Gastrocnemius medialis (tissue), 4 donors: ENCODE data around the gene TMPRSS13. TPM values are rescaled to one million over a fixed set of nuclear protein-coding genes. Genes with fewer than 3 reads are reported as not detected.

ENCODE experiments used
- ATAC-seq, 2 donors: fragments of 150-250 bp; one replicate each; pipeline ENCODE4 v1.9.1; 2016
- DNase-seq, 2 donors: peaks; one replicate each; pipeline ENCODE4 v3.0.0-alpha.2; 2019
- H3K27ac ChIP-seq, 4 donors: fragments of 200-600 bp; sonication (generic); 1 replicate in 1 of 4; 2 replicates in 3 of 4; pipeline ENCODE4 v1.5.1; 2016 to 2018; ENCODE audit warnings: mild to moderate bottlenecking in 2 of 4, moderate library complexity in 1 of 4
- H3K27me3 ChIP-seq, 3 donors: fragments of 200-600 bp; sonication (generic) in 2 of 3; 1 replicate in 1 of 3; 2 replicates in 2 of 3; pipeline versions ENCODE4 v1.5.1 to v1.6.0; 2016 to 2019; ENCODE audit warnings: mild to moderate bottlenecking in 1 of 3, moderate library complexity in 1 of 3
- H3K36me3 ChIP-seq, 2 donors: fragments of 200-600 bp; sonication (generic) in 1 of 2; one replicate each; pipeline ENCODE4 v1.5.1; 2017 to 2018
- H3K4me1 ChIP-seq, 2 donors: fragments of 200-600 bp; sonication (generic) in 1 of 2; one replicate each; pipeline ENCODE4 v1.5.1; 2016 to 2017; ENCODE audit warnings: mild to moderate bottlenecking in 2 of 2
- H3K4me3 ChIP-seq, 4 donors: fragments of 200-600 bp; sonication (generic) in 3 of 4; 1 replicate in 1 of 4; 2 replicates in 3 of 4; pipeline ENCODE4 v1.5.1; 2016 to 2019; ENCODE audit warnings: mild to moderate bottlenecking in 2 of 4
- H3K9me3 ChIP-seq, 3 donors: fragments of 200-600 bp; sonication (generic) in 2 of 3; 1 replicate in 1 of 3; 2 replicates in 2 of 3; pipeline ENCODE4 v1.5.1; 2016 to 2019
- CTCF ChIP-seq, 5 experiments: fragments of 450-650 bp in 3 of 5; fragments of 200-600 bp in 2 of 5; sonication (generic) in 2 of 5; IDR thresholded peaks in 4 of 5; conservative IDR thresholded peaks in 1 of 5; 1 replicate in 4 of 5; 2 replicates in 1 of 5; pipeline ENCODE4 v1.5.1; 2016 to 2019; ENCODE audit warnings: antibody characterized with exemption in 5 of 5, mild to moderate bottlenecking in 3 of 5, moderate library complexity in 3 of 5
- POLR2A ChIP-seq, 2 donors: fragments of 450-650 bp; IDR thresholded peaks; one replicate each; pipeline ENCODE4 v1.6.1; 2017; ENCODE audit warnings: antibody characterized with exemption in 2 of 2, mild to moderate bottlenecking in 2 of 2, moderate library complexity in 2 of 2
- in situ Hi-C, 4 donors: fragments of 200-750 bp; cut with MboI; loops; one replicate each; pipeline versions ENCODE4 v1.15.0 to v1.8.0; 2017; ENCODE audit warnings: low sequenced_read_pairs in 4 of 4
- intact Hi-C: fragments of 100-400 bp; cut with DNase I; formaldehyde crosslinking; loops from one replicate; pipeline ENCODE4 v1.15.1; 2023; ENCODE audit warnings: low total_unique reads
- total RNA-seq, 4 donors: library from RNA; depleted of rRNA; stranded (reverse); fragments of >200 nt; gene quantifications; one replicate each; pipeline versions ENCODE4 v1.1.0 to v1.2.3, GENCODE V29; 2016

TMPRSS13 gene
- total RNA-seq, 4 donors from 2014 or later = not detected

DNA sequence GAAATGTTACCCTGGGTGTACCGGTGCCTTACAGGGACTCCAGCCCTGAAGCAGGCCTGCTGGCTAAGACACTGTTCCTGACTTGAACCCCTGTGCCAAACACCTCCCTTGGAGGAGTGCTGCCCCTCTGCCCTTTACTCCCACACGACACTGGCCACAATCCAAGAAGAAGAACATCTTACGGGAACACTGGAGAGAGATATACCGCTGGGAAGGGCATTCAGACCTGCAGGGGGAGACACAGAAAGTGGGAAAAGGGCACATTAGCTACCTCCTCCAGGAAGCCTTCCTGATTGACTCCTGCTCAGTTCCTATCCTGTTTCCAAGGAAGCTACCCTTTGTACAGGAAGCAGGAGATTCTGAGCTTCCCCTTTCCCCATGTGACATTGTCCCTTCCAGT is 18.7 kb downstream of the TMPRSS13 start:
- no peak for DNase-seq
- H3K4me3 ChIP-seq = no peak overlapping the region
- in situ Hi-C loops (no loop called here), intact Hi-C loops (no loop called here)
- no peaks in the 10 kb centered on the region for H3K4me1 ChIP-seq
- ATAC-seq = no peak
- peaks cover 0 to 3% (median 0%) of the 10 kb centered on the region in 3 donors for H3K27me3 ChIP-seq
- no peaks in the 10 kb centered on the region for H3K36me3 ChIP-seq
- no peak overlapping the region for H3K27ac ChIP-seq
- no peaks in the 10 kb centered on the region for H3K9me3 ChIP-seq
- TF ChIP-seq CTCF (IDR thresholded peaks at IDR 0.05 in 4 of 5, conservative IDR thresholded peaks at IDR 0.05 in 1 of 5) (no peak), POLR2A (IDR thresholded peaks at IDR 0.05) (no peak)

DNA sequence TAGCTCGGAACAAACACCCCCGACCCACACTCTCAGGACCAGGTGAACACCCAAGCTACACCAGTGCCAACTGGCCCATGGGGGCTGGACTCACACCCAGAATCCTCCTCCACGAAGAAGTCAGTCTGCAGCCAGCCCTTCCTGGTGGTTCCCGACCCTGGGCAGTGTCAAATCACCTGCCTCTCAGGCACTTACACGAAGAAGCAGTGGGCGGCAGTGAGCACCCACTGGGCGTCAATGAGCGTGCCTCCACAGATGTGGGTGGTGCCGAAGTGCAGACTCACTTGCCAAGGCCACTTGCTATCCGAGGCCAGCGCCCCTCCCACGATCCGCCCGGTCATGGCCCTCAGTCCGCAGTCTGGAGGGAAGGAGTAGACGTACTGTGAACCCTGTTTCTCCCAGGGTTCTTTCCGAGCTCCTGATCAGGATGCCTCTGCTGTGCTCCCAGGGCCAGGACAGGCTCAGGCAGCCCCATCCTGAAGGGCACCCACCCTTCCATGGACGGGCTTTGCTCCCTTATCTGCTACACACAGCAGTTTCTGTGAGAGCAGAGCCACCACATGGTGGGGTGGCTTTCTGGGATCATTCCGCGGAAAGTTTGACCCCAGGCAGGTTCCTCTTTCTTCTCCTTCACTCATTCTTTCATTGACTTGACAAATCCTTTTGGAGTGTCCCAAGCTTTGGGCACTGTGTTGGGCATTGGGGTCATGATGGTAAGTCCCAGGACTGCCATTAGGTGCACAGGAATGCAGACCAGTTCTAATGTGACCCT is 19.4 kb downstream of the TMPRSS13 start:
- DNase-seq (no peak), ATAC-seq (no peak)
- H3K9me3 ChIP-seq = no peaks in the 10 kb centered on the region
- peaks cover 0 to 3% (median 0%) of the 10 kb centered on the region in 3 donors for H3K27me3 ChIP-seq
- H3K4me3 ChIP-seq = no peak overlapping the region
- H3K36me3 ChIP-seq = no peaks in the 10 kb centered on the region
- TF ChIP-seq CTCF (IDR thresholded peaks at IDR 0.05 in 4 of 5, conservative IDR thresholded peaks at IDR 0.05 in 1 of 5) (no peak), POLR2A (IDR thresholded peaks at IDR 0.05) (no peak)
- intact Hi-C loops (loop anchor here (5.0 kb wide), 1 partner anchor 67 kb away; no protein-coding TSS in a partner anchor), in situ Hi-C loops (no loop called here)
- H3K4me1 ChIP-seq = no peaks in the 10 kb centered on the region
- no peak overlapping the region for H3K27ac ChIP-seq

DNA sequence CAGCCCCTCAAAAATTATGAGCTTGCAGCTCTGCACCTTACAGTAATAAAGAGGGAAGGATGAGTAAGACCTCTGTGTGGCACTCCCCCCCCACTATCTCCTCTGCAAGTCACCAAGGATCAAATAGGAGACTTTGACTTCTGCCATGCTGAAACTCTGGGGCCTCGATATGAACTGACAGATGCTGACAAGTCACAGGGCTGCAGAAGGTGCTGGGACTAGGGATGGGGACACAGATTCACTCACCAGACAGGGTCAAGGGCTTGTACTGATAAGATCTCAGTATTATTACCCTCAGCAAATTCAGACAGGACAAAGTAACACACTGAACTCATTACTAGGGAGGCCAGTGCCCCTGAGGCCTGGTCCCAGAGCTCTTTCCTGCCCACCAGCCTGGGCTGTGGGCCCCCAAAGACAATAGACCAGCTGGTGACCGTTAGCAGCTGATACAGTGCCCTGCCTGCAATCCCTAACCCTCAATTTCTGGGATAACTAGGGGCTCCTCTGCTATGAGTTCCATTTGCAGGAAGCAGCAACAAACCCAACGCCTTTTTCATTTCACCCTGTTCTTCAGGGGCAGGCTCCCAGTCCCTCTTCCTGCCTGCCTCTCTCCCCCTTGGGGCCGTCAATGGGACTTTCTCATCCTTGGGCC is 20.1 kb downstream of the TMPRSS13 start:
- intact Hi-C loops = loop anchor here (5.0 kb wide), 1 partner anchor 67 kb away; no protein-coding TSS in a partner anchor
- Histone ChIP-seq H3K9me3 (no peaks in the 10 kb centered on the region), H3K4me1 (no peaks in the 10 kb centered on the region), H3K4me3 (no peak overlapping the region), H3K27me3 (peaks cover 0 to 3% (median 0%) of the 10 kb centered on the region in 3 donors), H3K36me3 (no peaks in the 10 kb centered on the region), H3K27ac (no peak overlapping the region)
- ATAC-seq (no peak), DNase-seq (no peak)
- in situ Hi-C loops = no loop called here
- TF ChIP-seq CTCF (IDR thresholded peaks at IDR 0.05 in 4 of 5, conservative IDR thresholded peaks at IDR 0.05 in 1 of 5) (no peak), POLR2A (IDR thresholded peaks at IDR 0.05) (no peak)

DNA sequence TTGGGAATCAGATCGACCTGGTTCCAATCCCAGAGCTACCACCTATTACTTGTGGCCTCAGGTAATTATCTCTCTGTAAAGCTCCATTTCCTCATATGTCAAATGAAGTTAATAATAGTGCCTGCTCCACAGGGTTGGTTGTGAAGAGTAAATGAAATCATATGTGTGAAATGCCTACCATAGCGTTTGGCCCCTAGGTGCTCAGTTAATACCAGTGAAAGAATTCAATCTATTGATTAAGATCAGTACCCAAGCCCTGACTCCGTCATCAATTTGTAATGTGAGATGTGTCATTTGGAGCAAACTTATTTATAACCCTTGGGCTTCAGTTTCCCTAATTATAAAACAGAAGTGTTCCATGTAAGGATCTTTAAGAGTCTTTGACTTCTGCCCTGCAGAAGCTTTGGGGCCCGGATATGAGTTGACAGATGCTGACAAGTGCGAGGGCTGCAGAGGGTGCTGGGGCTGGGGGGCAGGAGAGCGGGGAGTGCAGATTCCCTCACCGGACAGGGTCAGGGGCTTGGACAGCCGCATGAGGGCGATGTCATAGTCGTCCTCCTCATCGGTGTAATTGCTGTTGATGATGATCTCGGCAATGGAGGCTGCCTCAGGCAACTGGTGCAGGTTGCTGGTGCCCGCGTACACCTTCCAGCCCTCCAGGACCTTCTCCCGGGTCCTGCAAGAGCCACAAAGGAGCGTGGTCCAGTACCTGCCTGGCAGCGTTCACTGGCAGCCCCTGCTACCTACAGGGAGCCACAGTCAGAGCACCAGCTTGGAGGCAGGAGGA is 20.9 kb downstream of the TMPRSS13 start:
- in situ Hi-C loops = no loop called here
- no peak overlapping the region for H3K4me3 ChIP-seq
- TF ChIP-seq POLR2A (IDR thresholded peaks at IDR 0.05) = no peak
- TF ChIP-seq CTCF (IDR thresholded peaks at IDR 0.05 in 4 of 5, conservative IDR thresholded peaks at IDR 0.05 in 1 of 5) = no peak
- no peaks in the 10 kb centered on the region for H3K9me3 ChIP-seq
- no peak overlapping the region for H3K27ac ChIP-seq
- peaks cover 0 to 3% (median 0%) of the 10 kb centered on the region in 3 donors for H3K27me3 ChIP-seq
- H3K4me1 ChIP-seq = no peaks in the 10 kb centered on the region
- H3K36me3 ChIP-seq = no peaks in the 10 kb centered on the region
- no peak for DNase-seq
- intact Hi-C loops = loop anchor here (5.0 kb wide), 1 partner anchor 66 kb away; no protein-coding TSS in a partner anchor
- ATAC-seq = no peak
